ENCODE measurements around the gene DISP2.

DISP2 gene

DNA sequence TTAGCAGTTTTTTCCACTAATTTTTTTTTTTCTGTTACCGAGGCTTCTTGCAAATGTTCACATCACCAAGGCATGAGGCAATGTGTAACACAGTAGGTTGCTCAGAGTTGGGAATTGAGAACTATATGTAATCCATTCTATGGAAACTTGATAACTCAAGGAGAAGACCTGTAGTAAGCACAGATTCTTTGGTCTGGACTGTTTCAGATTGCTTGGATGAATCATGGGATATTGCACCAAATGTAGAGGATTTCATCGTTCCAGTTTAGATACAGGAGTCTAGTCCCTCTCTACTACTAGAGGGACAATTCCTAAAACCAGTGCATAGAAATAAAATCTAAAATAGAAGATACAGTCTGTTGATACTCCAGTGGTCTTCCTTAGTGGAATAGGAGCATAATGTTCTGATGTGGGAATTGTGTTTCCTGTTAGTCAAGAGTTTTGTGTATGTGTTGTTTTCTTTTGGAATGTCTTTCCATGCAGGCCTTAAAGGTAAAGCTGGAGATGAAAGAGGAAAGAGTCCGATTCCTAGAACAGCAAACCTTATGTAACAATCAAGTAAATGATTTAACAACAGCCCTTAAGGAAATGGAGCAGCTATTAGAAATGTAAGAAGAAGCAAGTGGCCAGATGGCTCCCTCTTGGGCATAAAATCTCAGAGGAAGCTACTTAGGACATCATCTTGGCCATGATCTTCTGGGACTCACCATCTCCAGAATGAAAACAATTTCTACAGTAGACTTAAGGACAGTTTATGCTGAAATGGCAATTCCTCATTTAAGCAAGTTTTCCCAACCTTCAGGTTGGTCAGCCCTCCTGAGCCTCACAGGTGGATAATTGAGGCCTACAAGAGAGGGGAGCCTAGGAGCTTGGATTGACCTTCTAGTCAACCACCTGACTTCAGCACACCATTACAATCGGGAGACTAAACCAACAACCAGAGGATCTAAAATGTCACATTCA lies 35.2 kb downstream of the DISP2 start:
- no peak for DNase-seq (ENCODE audit: low spot score)

DNA sequence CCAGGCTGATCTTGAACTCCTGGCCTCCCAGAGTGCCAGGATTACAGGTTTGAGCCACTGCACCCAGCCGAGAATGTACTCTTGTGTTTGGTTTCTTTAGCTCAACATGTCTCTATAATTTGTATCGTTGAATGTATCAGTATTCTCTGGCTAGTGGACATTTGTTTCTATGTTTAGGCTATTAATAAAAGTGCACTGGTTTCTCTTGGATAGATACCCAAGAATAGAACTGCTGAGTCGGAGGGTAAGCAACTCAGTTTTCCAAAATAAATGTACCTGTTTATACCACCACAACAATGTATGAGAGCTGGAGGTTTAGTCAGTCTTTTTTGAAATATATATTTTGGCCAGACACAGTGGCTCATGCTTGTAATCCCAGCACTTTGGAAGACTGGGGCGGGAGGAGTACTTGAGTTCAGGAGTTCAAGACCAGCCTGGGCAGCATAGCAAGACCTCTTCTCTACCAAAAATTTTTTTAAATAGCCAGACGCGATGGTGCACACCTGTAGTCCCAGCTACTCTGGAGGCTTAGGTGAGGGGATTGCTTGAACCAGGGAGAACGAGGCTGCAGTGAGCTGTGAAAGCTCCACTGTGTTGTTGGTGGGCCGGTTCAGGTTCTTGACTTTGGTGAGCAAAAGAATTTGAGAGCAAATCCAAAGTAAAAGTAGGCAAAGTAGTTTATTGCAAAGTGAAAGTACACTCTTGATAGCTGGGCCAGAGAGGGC lies 39.8 kb downstream of the DISP2 start:
- no peak for DNase-seq (ENCODE audit: low spot score)

DNA sequence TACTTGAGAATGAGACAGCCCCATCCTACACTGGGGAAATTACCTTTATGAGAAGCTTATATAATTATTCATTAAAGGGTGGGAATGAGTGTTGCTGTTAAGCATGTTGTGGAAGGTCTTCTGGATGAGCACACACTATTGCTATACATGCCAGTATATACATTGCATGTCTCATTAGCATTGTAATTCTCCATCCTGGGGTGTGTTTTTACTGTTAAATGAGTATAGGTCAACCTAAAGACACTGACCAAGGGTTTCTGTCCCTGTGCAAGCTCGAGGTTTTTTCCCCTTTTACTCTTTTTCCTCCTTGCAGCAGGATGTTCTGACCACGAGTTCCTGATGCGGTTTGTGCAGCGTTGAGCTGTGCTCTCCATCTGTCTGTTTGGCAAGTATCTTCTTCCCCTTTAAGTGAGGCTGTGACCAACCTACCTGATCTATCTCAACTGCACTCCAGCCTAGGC lies 40.4 kb downstream of the DISP2 start:
- no peak for DNase-seq (ENCODE audit: low spot score)

DNA sequence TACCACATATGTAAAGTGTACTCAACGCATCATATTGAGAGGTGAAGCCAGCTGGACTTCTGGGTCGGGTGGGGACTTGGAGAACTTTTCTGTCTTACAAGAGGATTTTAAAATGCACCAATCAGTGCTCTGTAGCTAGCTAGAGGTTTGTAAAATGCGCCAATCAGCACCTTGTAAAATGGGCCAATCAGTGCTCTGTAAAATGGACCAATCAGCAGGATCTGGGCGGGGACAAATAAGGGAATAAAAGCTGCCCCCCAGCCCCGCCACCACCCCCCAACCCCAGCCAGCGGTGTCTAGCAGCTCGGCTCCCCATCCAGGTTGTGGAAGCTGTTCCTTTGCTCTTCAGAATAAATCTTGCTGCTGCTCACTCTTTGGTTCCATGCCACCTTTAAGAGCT lies 41.4 kb downstream of the DISP2 start:
- DNase-seq (ENCODE audit: low spot score): no peak

DNA sequence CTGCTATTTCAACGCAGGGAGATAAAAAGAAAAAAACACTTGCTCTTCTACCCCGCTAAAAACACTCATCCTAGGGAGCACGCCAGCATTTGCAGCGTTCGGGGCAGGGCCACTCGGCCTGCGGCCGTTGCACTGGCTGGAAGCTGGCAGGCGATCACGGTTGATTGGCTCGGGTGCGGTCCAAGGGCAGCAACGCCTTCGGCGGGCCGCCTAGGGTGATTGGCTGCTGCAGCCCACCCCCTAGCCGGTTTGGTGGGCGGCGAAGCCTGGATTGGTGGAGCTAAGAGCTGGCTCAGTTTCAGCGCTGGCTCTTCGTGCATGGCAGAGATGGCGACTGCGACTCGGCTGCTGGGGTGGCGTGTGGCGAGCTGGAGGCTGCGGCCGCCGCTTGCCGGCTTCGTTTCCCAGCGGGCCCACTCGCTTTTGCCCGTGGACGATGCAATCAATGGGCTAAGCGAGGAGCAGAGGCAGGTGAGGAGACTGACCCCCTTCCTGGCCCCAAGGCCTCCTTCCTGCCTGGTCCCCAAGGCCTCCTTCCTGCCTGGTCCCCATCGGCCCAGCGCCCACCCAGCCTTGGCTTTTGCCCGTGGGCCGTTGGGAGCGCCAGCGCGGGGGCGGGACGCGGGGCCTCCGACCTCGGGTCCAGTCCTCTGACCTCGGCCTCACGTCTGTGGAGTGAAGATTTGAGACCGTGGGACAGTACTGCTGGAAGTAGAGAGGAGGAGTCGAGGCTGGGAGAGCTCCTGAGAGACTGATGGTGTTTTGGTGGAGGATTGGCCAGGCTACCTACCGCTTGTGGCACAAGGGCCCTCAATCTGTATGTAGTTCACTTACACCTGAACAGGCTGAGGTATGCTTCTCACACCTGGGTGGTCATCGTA lies 47.7 kb downstream of the DISP2 start, which contains the start of gene IVD:
Gene IVD (plus strand): TSS at position 295 of the 881 bp plus-strand sequence. CDS start 33 bp downstream, at position 328.
- DNase-seq (ENCODE audit: low spot score): peak; percentile 100

DNA sequence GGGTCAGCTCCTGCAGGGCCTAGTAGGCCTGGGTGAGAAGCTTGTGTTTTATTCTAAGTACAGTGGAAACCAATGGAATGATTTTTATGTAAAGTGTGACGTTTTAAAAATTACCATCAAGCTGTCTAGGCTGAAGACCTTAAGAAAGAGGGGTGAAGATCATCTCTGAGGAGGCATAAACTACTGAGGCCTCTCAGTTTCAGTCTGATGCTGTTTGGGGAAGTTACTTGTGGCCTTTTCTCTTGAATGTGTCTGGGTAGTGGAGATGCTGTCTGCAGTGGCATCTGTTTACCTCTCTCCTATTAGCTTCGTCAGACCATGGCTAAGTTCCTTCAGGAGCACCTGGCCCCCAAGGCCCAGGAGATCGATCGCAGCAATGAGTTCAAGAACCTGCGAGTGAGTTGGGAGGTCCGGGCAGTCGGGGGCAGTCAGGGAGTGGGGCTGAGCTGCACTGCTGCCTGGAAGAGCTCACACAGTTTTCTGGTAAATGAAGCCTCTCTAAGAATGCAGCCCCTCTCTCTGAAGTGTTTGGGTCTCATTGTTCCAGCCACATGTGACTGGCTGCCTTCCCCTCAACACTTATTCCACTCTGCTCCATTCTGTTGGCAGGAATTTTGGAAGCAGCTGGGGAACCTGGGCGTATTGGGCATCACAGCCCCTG lies 49.4 kb downstream of the DISP2 start:
- no peak for DNase-seq (ENCODE audit: low spot score)

DNA sequence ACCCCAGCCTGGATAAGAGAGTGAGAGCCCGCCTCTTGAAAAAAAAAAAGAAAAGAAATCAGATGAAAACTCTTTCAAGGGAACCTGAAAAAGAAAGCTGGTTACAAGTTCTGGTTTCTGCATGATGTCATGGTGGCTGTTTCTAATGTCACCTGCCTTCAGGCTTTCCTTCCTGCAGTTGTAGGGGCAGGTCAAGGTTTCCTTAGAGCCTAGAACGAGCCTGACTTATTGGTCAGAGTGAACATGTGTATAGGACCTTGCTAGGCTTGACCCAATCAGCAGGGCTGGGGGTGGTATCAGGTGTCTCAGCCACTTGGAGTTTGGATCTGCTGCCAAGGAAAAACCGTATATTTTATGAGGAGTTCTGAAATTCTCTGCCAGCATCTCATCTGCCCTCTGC lies 51.3 kb downstream of the DISP2 start:
- no peak for DNase-seq (ENCODE audit: low spot score)

DNA sequence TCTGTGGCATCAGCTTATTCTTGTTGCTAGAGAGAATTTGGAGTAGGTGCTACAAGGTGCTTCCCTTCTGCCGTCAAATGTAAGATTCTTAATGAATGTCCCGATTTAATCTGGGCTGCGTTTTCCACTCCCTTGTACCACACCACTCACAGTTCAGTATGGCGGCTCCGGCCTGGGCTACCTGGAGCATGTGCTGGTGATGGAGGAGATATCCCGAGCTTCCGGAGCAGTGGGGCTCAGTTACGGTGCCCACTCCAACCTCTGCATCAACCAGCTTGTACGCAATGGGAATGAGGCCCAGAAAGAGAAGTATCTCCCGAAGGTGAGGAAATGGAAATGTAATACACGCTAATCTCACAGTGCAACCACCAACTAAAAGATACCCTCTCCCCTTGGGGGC lies 52.5 kb downstream of the DISP2 start:
- no peak for DNase-seq (ENCODE audit: low spot score)

DNA sequence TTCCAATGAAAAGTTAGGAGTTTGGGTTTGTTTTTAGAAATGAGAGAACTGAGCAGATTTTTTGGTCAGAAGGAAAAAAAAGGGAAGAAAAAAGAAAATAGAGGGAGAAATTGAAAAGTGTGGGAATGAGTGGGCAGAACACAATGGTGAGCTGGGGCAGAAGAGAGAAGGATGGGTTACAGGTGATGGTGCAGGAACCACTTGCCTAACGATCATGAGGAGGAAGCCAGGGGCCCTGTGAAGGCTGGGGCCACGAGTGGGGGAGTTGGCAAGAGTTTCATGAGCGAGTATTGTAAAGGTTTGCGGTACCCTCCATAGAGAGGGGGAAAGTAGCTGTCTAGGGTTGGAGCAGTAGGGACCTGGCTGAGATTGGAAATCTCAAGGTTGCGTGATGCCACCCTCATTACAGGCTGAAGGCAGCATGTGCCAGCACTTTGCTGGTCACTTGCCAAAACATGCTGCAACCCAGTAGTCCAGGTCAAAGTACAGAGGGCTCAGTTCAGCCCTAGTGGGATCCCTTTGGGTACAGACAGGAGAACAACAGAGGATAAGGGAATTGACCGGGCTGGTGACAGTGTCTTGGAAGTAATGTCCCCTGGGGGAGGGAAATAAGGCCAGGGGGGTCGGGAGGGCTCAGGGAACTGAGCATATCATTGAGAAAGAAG lies 54.2 kb downstream of the DISP2 start:
- no peak for DNase-seq (ENCODE audit: low spot score)

DNA sequence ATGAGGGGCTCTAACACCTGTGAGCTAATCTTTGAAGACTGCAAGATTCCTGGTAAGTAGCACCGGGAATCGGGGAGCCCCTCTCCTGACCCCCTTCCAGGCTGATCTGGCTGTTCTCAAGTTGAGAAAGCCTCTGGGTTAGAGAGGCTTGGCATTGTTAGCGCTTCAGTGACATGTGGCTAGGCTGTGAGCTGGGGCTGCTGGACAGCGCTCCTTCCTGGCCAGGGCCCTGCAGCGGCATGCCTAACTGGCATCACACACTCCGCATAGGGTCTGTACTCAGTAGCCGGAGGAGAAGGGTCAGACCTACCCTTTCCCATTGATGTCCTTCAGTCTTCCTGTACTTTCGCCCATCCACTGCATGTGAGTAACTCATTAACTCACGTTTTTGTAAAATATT lies 55.0 kb downstream of the DISP2 start:
- no peak for DNase-seq (ENCODE audit: low spot score)

DNA sequence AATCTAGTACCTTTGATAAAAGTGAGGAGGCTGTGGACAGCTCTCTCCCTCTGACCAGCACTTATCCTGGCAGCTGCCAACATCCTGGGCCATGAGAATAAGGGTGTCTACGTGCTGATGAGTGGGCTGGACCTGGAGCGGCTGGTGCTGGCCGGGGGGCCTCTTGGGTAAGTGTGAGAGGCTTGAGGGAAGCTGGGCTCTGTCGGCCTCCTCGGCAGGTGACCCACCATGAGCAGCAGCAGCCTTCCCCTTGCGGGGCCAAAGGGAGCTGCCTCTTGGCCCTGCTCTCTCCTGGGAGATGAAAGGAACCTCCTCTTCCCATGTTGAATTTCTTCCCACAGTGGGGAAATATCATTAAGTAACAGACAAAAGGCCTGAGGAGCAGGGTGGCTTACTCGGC lies 56.8 kb downstream of the DISP2 start:
- DNase-seq (ENCODE audit: low spot score): no peak

DNA sequence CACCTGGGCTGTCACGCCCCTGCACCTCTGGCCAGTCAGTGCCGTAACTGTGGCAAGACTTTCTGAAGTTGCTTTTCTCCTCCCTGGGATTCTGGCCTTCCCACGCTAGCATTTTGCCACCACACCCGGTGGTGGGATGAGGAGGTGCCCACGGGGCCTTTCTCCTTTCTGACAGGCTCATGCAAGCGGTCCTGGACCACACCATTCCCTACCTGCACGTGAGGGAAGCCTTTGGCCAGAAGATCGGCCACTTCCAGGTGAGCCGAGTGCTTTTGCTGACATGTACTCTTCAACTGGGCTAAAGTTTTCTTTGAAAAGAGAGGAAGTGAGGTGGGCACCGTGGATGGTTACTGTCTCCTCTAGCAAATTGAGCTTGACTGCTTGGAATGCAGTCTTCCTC lies 57.2 kb downstream of the DISP2 start:
- no peak for DNase-seq (ENCODE audit: low spot score)

DNA sequence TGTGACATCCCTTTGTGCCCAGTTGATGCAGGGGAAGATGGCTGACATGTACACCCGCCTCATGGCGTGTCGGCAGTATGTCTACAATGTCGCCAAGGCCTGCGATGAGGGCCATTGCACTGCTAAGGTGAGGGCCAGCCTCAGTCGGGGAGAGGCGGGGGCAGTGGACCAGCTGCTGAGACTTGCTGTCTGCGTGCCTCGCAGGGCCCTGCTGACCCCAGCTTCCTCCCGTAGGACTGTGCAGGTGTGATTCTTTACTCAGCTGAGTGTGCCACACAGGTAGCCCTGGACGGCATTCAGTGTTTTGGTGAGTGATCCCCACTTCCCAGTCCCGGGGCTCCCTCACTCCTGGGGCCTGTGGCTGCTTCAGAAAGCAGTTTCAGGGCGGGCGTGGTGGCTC lies 58.0 kb downstream of the DISP2 start:
- no peak for DNase-seq (ENCODE audit: low spot score)

DNA sequence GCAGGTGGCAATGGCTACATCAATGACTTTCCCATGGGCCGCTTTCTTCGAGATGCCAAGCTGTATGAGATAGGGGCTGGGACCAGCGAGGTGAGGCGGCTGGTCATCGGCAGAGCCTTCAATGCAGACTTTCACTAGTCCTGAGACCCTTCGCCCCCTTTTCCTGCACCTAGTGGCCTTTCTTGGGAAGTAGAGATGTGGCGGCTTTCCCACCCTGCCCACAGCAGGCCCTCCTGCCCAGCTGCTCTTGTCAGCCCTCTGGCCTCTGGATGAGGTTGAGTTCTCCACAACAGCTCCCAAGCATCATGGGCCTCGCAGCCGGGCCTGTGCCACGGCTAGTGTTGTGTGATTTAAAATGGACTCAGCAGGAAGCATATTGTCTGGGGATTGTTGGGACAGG lies 60.1 kb downstream of the DISP2 start:
- DNase-seq (ENCODE audit: low spot score): no peak

DNA sequence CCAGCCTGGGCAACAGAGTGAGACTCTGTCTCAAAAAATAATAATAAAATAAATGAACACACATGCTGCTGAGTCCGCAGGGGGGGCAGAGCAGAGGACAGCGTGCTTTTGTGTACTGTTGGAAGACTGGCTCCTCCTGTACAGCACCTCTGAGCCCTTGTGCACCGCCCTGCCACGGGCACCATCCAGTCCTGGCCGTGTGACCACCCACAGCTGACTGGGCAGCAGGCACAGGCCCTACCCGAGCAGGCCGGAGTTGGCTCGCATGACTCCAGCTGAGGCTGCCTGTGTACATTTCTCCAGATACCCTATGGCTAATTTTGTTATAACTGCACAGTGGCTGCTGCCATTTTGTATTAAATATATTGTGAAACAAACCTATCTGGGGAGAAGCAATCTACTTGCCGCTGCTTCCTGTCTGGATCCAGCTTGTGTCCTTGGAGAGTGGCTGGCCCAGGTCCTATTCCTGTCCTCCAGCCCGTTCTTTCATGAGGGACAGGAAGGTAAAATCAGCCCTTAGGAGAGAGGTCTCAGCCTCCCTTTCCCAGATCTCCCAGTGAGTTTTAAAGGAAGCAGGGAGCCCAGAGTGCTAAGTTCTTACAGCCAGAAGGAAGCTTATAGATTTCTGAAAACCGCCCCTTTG lies 62.2 kb downstream of the DISP2 start:
- no peak for DNase-seq (ENCODE audit: low spot score)

DNA sequence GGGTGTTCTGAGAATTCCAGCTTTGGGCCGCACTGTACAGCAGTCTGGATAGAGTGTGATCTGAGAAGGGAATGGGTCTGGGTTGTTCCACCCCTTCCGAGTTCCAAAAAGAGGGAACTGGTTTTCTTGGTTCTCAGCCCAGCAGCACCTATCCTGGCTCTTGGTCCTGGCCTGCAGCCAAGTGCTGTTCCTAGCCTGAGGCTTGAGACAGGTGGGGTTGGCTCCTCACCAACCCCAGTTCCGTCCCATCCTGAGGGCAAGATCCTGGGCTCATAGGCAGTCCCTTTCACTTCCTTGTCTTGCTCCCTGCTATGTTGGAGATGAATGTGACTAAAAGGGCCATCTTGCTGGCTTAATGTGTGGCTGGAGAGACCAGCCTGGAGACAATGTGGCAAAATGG lies 62.8 kb downstream of the DISP2 start:
- DNase-seq (ENCODE audit: low spot score): no peak

DNA sequence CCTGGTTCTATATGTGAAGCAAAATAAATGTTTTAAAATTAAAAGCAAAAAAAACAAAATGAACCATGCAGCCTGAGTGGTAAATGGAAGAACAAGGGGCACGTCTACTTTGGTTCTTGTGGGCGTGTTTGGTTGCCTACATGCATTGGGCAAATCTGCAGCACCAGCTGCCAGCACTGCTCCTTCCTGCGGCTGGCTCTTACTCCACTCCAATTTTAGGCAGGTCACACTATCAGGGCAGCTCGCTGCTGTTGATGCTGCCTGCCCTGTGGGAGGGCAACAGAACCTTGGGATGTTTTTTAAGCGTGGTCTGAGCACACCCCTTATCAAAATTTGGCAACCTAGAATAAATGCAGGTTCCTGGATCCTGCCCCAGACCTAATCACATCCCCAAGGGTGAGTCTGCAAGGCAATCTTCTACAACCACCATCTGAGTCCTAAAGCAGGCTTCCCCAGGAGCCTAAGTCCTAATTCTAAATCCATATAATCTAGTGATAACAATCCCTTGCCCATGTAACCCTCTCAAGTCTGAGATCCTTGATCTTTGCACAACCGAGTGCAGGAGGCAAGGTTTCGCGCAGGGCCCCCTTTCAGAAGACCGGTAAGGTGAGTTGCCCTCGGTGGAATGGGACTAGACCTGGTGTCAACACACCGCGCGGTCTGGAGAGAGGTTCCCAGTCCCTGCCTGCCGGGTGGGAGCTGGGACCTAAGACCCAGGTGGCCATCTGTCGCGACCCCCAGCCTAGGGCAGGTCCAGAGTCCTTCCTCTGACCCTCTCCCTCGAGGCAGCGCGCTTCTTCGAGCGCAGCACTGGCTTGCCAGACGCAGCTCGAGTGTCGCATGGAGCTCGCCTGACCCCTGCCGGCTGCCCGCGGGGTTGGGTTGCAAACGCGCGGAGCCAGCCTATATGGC lies 63.5 kb downstream of the DISP2 start:
- peak; percentile 93 for DNase-seq (ENCODE audit: low spot score)

DNA sequence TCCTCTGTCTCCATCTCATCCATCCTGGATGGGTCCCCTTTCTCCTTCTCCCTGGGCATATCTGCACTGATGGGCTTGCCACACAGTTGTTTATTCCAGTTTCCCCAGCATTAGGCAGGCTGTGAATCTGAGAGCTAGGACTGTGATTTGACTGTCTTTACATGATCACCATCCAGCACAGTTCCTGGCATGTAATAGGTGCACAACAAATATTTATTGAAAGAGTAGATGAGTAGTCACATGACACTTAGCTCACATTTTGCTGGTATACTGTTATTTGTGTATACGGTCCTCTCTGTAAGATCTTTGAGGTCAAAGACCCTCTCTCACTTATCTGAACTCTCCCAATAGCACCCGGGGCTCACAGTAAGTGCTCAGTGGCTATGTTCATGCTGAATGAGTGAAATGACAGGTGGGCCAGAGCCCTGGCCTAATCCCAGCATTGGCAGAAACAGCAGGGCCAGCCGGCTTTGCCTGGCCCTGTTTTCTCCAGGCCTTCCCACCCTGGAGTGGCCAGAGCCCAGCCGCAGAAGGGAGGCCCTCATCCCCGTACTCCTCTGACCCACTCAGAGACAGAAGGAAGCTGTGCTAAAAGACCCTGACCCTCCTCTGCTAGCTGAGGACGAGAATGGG lies 66.6 kb downstream of the DISP2 start:
- no peak for DNase-seq (ENCODE audit: low spot score)

DNA sequence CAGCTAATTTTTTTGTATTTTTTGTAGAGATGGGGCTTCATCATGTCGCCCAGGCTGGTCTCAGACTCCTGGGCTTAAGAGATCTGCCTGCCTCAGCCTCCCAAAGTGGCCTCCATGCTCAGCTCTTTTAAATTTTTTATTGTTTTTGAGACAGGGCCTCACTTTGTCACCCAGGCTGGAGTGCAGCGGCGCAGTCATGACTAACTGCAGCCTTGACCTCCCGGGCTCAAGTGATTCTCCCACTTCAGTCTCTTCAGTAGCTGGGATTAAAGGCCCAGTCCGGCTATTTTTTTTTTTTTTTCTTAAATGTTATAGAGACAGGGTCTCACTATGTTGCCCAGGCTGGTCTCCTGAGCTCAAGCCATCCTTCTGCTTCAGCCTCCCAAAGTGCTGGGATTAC lies 67.7 kb downstream of the DISP2 start:
- DNase-seq (ENCODE audit: low spot score): no peak

All from AG20443 (cell line).